NCI-H82 (cell line): ENCODE data around the gene PDCD10.
A peak's percentile ranks its signal among the peaks of the same experiment; 100 is the strongest.

Source experiments
- DNase-seq: peaks from one replicate; lab custom pipeline; 2025; lab: John Stamatoyannopoulos, UW

PDCD10 gene

DNA sequence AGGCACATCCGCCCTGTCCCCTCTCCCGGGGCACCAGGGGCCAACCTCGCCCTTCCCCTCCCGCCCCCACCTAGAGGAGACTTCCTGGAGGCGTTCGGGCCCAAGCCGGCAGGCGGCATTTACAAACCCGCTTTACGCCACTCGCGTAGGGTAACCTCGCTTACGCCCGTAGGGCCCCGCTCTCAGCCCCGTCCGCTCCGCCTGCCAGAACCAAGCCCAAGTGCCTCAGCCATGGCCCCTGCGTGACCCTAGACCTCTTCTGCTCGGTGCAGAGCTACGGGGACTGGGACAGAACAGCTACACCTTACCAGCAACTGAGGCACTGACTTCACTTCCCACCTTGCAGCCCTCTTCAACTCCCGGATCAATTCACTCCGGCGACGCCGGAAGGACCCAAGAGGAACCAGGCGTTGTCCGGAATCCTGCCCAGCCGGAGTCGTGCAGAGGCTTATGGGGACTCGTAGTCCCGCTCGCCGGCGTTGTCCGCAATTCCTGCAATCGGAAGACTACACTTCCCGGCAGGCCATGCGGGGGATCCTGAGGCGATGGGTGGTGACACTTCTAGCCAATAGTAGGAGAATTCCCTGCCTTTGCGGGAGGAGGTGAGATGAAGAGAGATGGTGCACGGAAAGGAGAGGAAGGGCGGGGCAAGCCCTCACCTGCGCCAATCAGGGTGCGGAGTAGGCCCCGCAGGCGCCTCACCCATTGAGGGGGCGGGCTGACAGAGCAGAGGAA, at the start of gene PDCD10:
Gene PDCD10, minus strand, starts transcription at position 395 of the 735 bp plus-strand sequence. CDS start 14,735 bp downstream, outside the sequence.
- DNase-seq: peak; percentile 100

GRCh38 chr3:167783781-167784180, 49.1 kb upstream of the PDCD10 start:
- no peak for DNase-seq

GRCh38 chr3:167780214-167780883, 45.7 kb upstream of the PDCD10 start:
- no peak for DNase-seq

DNA sequence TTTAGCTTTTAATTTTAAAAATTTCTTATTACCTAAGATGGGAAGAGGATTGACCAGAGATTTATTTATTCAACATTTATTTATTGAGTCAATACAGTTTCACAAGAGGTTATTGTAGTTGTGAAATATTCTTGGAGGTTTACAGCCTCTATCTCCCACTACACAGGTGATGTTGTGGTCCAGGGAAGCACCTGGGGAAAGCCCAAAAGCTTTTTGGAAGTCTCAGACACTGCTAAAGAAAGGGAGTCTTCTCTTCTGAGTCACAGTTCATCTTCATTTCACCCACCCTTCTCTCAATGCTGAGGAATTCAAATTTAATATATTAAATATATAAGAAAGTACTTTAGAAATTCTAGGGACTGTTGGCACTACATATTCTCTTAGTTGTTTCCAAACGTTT, 42.7 kb upstream of the PDCD10 start:
- no peak for DNase-seq

GRCh38 chr3:167776066-167776685, 41.5 kb upstream of the PDCD10 start:
- peak; percentile 96 for DNase-seq

DNA sequence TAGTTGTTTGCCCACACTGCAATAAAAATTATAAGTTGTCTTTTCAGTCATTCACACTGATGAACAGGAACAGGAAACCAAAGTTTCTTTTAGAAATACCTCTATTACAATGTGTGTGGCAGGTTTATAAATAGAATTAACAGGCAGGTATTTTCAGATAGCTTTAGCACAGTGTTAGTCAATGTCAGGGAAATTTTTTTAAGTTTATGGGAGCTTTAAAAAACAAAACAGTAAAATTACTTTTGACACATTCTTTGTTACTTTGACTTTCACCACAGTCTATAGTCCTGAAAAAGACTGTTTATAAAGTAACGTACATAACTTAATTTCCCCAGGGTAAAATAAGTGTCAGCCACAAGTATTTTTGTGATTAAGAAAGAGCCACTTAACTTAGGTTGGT, 38.9 kb upstream of the PDCD10 start:
- DNase-seq: no peak

- peak; percentile 29 for DNase-seq
Observed at GRCh38 chr3:167772992-167773391, 38.3 kb upstream of the PDCD10 start.

GRCh38 chr3:167762296-167762695, 27.6 kb upstream of the PDCD10 start:
- DNase-seq: peak; percentile 48

DNA sequence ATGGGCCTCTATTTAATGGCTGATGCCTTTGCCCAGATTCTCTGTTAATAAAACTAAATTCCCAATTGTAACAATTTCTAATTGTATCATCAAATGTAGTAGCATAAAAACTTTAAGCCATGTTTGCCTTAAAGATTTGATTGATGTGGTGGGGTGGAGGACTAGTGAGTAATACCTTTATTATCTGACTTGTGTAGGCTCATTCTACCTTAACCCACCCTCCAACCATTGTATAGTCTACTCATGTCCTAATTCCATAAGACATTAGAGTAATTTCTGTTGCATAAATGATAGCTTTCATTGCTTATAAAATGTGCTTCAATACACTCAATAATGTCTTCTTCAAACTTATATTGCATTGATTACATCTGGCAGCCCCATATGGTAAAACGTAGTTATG, 26.6 kb upstream of the PDCD10 start:
- DNase-seq: no peak

GRCh38 chr3:167754049-167754448, 19.4 kb upstream of the PDCD10 start:
- DNase-seq: no peak

DNA sequence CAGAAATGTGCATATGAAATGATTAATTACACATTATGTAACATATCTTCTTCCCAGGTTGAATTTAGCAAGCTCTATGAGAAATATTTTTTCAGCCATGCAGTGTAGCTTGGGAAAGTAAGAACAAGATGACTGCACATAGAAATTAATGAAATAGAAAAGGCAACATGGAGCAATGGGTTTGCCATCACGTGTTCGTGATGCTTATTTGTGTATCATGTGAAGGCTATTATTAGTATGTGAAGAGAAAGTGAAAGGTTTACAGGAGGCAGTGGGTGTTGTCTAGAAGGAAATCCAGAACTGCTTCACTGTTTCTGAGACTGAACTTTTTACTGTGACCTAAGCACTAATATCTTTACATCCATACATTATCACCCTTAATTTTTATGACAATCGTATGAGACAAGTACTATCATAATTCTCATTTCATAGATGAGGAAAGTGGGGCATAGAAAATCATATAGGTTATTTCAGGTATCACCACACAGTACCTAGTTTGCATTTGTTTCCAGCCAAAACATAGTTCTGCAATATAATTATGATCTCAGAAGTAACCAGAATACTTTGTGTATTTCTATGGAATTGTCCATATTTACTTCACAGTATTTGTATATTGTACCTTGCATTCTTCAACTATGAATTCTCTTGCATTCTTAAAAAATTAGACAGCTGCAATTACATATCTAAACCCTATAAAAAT, 15.7 kb upstream of the PDCD10 start:
- no peak for DNase-seq

DNA sequence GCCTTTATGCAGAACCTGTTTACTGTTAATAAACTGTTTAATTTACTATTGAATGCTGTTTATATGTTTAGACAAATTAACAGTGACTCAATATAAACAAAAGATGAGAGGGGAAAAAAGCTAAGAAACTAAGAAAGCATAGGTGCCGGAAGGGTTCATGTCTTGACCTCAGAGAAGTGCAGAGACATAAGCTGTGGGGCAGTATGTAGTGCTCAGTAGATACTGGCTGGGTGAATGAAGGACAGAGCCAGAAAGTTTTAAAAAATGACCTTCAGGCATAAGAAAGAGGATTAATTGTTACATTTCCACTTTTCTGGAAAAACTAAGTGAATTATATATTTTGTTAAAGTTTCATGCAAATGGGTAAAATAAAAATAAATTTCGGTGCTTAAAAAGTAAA, 15.0 kb upstream of the PDCD10 start:
- no peak for DNase-seq

- DNase-seq: no peak
Observed at GRCh38 chr3:167749209-167749608, 14.5 kb upstream of the PDCD10 start.

DNA sequence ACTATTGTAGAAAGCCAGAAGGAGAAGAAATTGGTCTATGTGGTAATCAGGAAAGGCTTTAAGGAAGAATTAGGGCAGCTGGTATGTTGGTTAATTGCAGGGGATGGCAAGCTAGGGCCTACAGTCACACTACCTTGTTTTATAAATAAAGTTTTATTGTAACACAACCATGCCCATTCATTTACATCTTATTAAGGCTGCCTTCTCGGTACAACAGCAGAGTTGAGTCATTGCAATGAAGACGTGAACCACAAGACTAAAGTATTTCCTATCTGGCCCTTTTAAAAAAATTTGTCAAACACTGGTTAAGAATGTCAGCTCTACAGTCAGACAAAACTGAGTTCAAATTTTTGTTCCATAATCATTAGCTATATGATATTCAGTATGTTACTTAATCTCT, 9.1 kb upstream of the PDCD10 start:
- DNase-seq: no peak

GRCh38 chr3:167742338-167742737, 7.6 kb upstream of the PDCD10 start:
- DNase-seq: peak; percentile 89

- DNase-seq: peak; percentile 76
Observed at GRCh38 chr3:167740961-167741587, 6.4 kb upstream of the PDCD10 start.

DNA sequence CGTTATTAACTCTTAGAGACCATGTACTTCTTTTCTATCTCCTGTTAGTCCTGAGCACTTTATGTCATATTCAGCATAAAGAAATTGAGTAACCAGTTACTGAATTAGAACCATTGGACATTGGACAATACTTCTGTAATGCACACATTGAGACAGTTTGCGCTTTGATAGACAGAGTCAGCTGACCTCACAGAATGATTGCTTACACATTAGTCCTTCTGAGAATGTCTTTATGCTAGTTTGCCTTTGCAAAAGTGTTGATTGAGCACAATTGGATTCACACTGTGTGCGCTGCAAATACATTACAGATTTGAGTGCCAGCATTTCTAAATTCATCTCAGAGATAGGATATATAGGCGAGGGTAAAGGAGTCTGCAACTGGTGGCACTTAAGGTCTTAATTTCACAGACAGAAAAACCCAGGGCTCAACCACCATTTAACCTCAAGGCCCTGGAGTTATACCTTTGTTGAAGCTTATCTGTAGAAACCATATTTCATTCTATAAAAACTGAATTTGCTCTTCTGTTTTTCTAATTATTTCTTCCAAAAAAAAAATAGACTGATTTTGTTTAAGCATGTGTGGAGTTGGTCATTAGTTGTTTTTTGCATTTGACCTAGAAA, 4.6 kb upstream of the PDCD10 start:
- no peak for DNase-seq

- DNase-seq: no peak
Observed at GRCh38 chr3:167738037-167738436, 3.3 kb upstream of the PDCD10 start.

GRCh38 chr3:167736997-167737396, 2.3 kb upstream of the PDCD10 start:
- DNase-seq: no peak

DNA sequence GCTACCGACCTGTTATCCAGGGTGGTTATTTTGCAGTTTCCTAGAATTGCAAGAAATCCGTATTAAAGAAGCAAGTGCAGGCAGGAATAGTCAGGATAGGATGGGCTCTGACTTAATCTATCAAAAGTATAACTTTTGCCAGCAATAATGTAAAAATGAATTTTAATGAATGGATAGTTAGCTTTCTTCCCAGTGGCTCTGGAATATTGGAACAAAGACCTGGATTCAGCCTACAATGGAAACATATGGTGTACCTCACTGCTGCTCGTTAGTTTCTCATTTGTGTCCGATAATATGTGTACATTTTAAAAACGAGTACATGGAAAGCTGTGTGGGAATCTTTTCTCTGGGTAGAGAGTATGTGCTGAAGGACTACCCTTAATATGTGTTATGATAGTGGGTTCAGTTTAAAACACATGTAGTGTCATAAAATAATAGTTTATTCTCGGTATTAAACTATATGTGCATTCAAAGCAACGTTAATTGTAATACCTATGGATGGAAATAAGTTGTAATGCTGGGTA, 1.6 kb upstream of the PDCD10 start:
- peak; percentile 48 for DNase-seq
